Thyroid gland (tissue), 4 donors: ENCODE measurements around the gene ELFN1. TPM values are rescaled to one million over a fixed set of nuclear protein-coding genes. Genes with fewer than 3 reads are reported as not detected.

Source experiments
- DNase-seq, 2 donors: peaks; one replicate each; pipeline ENCODE4 v3.0.0-alpha.2; 2019
- H3K27ac ChIP-seq, 3 donors: fragments of 200-600 bp; sonication (generic); 1 replicate in 2 of 3; 2 replicates in 1 of 3; pipeline ENCODE4 v1.5.1; 2016 to 2019; ENCODE audit warnings: mild to moderate bottlenecking in 1 of 3, moderate library complexity in 1 of 3
- H3K27me3 ChIP-seq: fragments of 200-600 bp; sonication (generic); one replicate; pipeline ENCODE4 v1.5.1; 2019
- H3K36me3 ChIP-seq, 2 donors: fragments of 200-600 bp; sonication (generic); one replicate each; pipeline ENCODE4 v1.5.1; 2016 to 2019
- H3K4me1 ChIP-seq, 2 donors: fragments of 200-600 bp; sonication (generic); one replicate each; pipeline ENCODE4 v1.5.1; 2017 to 2019
- H3K4me3 ChIP-seq, 3 donors: fragments of 200-600 bp; sonication (generic); replicated peaks in 1 of 3; 1 replicate in 2 of 3; 2 replicates in 1 of 3; pipeline ENCODE4 v1.5.1; 2016; ENCODE audit warnings: mild to moderate bottlenecking in 1 of 3
- H3K9me3 ChIP-seq: fragments of 200-600 bp; sonication (generic); one replicate; pipeline ENCODE4 v1.5.1; 2017
- POLR2A ChIP-seq, 2 donors: fragments of 450-650 bp; IDR thresholded peaks; one replicate each; pipeline ENCODE4 v1.6.1; 2017; ENCODE audit warnings: antibody characterized with exemption in 2 of 2, mild to moderate bottlenecking in 2 of 2, moderate library complexity in 1 of 2
- WGBS, 2 donors: methylation state at CpG; one replicate each; pipeline ENCODE4 v1.1.5; 2017; 5-methylcytosine and 5-hydroxymethylcytosine counted together
- intact Hi-C: fragments of 100-400 bp; cut with DNase I; formaldehyde crosslinking; loops from one replicate; pipeline ENCODE4 v1.15.1; 2023
- total RNA-seq, 4 donors: library from RNA; depleted of rRNA; stranded (reverse); fragments of >200 nt; gene quantifications; one replicate each; pipeline ENCODE4 v1.2.3, GENCODE V29; 2016
- TF ChIP-seq, protein P1 (sequence below), 6 experiments: fragments of 200-600 bp in 3 of 6; fragments of 450-650 bp in 3 of 6; sonication (generic) in 3 of 6; IDR thresholded peaks; one replicate each; pipeline ENCODE4 v1.5.1; 2016 to 2019; ENCODE audit warnings: antibody characterized with exemption in 6 of 6, mild to moderate bottlenecking in 2 of 6, inconsistent platforms in 1 of 6, moderate library complexity in 1 of 6

ELFN1 gene
- total RNA-seq, 4 donors from 2014 or later = 0.11 to 0.96 (median 0.54) TPM

- TF ChIP-seq, protein P1, sequence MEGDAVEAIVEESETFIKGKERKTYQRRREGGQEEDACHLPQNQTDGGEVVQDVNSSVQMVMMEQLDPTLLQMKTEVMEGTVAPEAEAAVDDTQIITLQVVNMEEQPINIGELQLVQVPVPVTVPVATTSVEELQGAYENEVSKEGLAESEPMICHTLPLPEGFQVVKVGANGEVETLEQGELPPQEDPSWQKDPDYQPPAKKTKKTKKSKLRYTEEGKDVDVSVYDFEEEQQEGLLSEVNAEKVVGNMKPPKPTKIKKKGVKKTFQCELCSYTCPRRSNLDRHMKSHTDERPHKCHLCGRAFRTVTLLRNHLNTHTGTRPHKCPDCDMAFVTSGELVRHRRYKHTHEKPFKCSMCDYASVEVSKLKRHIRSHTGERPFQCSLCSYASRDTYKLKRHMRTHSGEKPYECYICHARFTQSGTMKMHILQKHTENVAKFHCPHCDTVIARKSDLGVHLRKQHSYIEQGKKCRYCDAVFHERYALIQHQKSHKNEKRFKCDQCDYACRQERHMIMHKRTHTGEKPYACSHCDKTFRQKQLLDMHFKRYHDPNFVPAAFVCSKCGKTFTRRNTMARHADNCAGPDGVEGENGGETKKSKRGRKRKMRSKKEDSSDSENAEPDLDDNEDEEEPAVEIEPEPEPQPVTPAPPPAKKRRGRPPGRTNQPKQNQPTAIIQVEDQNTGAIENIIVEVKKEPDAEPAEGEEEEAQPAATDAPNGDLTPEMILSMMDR (IDR thresholded peaks at IDR 0.05) = no peak
- no peak for TF ChIP-seq POLR2A (IDR thresholded peaks at IDR 0.05)
- H3K4me3 ChIP-seq = no peak overlapping the region
- no peak overlapping the region for H3K27ac ChIP-seq
- no peaks in the 10 kb centered on the region for H3K36me3 ChIP-seq
- peaks cover 9% of the 10 kb centered on the region for H3K27me3 ChIP-seq
- no peak for DNase-seq
- intact Hi-C loops = no loop called here
- H3K9me3 ChIP-seq = no peaks in the 10 kb centered on the region
- 87 to 91% methylated on average over 10 to 13 of the region's 14 CpGs for WGBS, 2 donors
- peaks cover 10 to 15% of the 10 kb centered on the region in 2 donors for H3K4me1 ChIP-seq
Observed at GRCh38 chr7:1673581-1674118, 3.6 kb downstream of the ELFN1 start.

GRCh38 chr7:1674161-1675035 lies 4.3 kb downstream of the ELFN1 start:
- TF ChIP-seq, protein P1 (IDR thresholded peaks at IDR 0.05) = no peak
- TF ChIP-seq POLR2A (IDR thresholded peaks at IDR 0.05) = no peak
- no peak for DNase-seq
- intact Hi-C loops = no loop called here
- Histone ChIP-seq H3K4me1 (peaks cover 9 to 13% of the 10 kb centered on the region in 2 donors), H3K36me3 (no peaks in the 10 kb centered on the region), H3K27ac (no peak overlapping the region), H3K27me3 (peaks cover 9% of the 10 kb centered on the region), H3K4me3 (no peak overlapping the region), H3K9me3 (no peaks in the 10 kb centered on the region)
- 62 to 64% methylated on average over 15 to 17 of the region's 21 CpGs for WGBS, 2 donors

DNA sequence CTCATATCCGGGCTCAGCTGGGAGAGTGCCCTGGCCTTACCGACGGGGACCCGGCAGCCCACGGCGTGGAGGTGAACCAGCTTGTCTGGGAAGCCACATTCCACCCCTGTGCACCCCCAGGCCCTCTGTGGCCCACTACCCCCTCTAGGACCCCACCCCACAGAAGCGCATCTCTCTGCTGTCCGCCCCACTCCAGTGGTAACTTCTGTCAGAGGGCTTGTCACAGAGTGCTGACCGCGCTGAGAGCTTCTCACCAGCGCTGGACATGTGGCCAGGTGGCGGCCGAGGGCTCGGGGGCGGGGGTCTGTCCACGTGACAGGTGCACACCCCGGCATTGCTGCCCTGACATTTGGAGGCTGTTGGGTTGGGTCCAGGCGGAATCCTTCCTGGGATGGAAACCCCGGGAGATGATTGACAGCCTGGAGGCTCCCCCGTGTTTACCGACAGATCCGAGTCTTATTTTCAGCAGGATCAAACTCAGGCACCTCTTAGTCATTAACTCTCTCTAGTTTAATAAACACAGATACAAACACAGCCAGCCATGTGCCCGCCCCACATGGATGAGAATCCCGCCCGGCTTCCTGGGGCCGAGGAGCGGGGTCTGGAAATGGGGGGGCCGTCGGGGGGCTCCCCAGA lies 5.1 kb downstream of the ELFN1 start:
- intact Hi-C loops = no loop called here
- 63 to 66% methylated on average over 13 to 27 of the region's 29 CpGs for WGBS, 2 donors
- no peak overlapping the region for H3K27ac ChIP-seq
- peaks cover 9% of the 10 kb centered on the region for H3K27me3 ChIP-seq
- H3K4me3 ChIP-seq = no peak overlapping the region
- no peaks in the 10 kb centered on the region for H3K36me3 ChIP-seq
- DNase-seq = no peak
- peaks cover 3 to 6% of the 10 kb centered on the region in 2 donors for H3K4me1 ChIP-seq
- TF ChIP-seq POLR2A (IDR thresholded peaks at IDR 0.05) = no peak
- no peaks in the 10 kb centered on the region for H3K9me3 ChIP-seq

- H3K27me3 ChIP-seq = peaks cover 5% of the 10 kb centered on the region
Observed at GRCh38 chr7:1675673-1676549, 5.8 kb downstream of the ELFN1 start.

More at GRCh38 chr7:1675673-1676549, 5.8 kb downstream of the ELFN1 start:
- TF ChIP-seq POLR2A (IDR thresholded peaks at IDR 0.05) = no peak
- TF ChIP-seq, protein P1 (IDR thresholded peaks at IDR 0.05) = no peak
- Histone ChIP-seq H3K4me1 (no peaks in the 10 kb centered on the region), H3K9me3 (no peaks in the 10 kb centered on the region), H3K27ac (no peak overlapping the region), H3K4me3 (no peak overlapping the region), H3K36me3 (no peaks in the 10 kb centered on the region)
- no peak for DNase-seq
- intact Hi-C loops = no loop called here
- WGBS, 2 donors = 55 to 95% methylated on average over 3 to 12 of the region's 30 CpGs
